ENCODE measurements around the gene WEE2.
A peak's percentile ranks its signal among the peaks of the same experiment; 100 is the strongest.
"Not testable (repeated sequence)": the region's sequence is repeated elsewhere in the genome, so short reads cannot be mapped to it uniquely, and the experiment has no call there.

The WEE2 gene

GRCh38 chr7:141714571-141714970, 6.4 kb downstream of the WEE2 start:
- no peak for DNase-seq (ENCODE audit: low read depth in 2 of 2)

- no peak for DNase-seq (ENCODE audit: low read depth in 2 of 2)
Observed at GRCh38 chr7:141715018-141715417, 6.9 kb downstream of the WEE2 start.

- no peak for DNase-seq (ENCODE audit: low read depth in 2 of 2)
Observed at GRCh38 chr7:141715794-141716689, 7.9 kb downstream of the WEE2 start.

- DNase-seq (ENCODE audit: low read depth in 2 of 2) = no peak
Observed at GRCh38 chr7:141717450-141717849, 9.3 kb downstream of the WEE2 start.

- no peak for DNase-seq (ENCODE audit: low read depth in 2 of 2)
Observed at GRCh38 chr7:141722529-141722928, 14.4 kb downstream of the WEE2 start.

- DNase-seq (ENCODE audit: low read depth in 2 of 2) = no peak
Observed at GRCh38 chr7:141729020-141729419, 20.9 kb downstream of the WEE2 start.

- no peak for DNase-seq (ENCODE audit: low read depth in 2 of 2)
Observed at GRCh38 chr7:141731476-141732149, 23.5 kb downstream of the WEE2 start.

GRCh38 chr7:141737118-141737835, 29.1 kb downstream of the WEE2 start:
- DNase-seq (ENCODE audit: low read depth in 2 of 2) = no peak

GRCh38 chr7:141737836-141738591, 29.9 kb downstream of the WEE2 start, which contains the start of gene SSBP1:
SSBP1 (plus strand) TSS chr7:141738358; CDS start chr7:141739167, 809 bp downstream.
- peak; percentile 93 to 94 for DNase-seq (ENCODE audit: low read depth in 2 of 2)

GRCh38 chr7:141738592-141739013, 30.4 kb downstream of the WEE2 start:
- DNase-seq (ENCODE audit: low read depth in 2 of 2) = no peak

- no peak for DNase-seq (ENCODE audit: low read depth in 2 of 2)
Observed at GRCh38 chr7:141739250-141739649, 31.1 kb downstream of the WEE2 start.

- DNase-seq (ENCODE audit: low read depth in 2 of 2) = no peak
Observed at GRCh38 chr7:141742229-141742628, 34.1 kb downstream of the WEE2 start.

GRCh38 chr7:141744131-141744530, 36.0 kb downstream of the WEE2 start:
- DNase-seq (ENCODE audit: low read depth in 2 of 2) = no peak

GRCh38 chr7:141748396-141748795, 40.2 kb downstream of the WEE2 start:
- DNase-seq (ENCODE audit: low read depth in 2 of 2) = no peak

- peak in 1 of 2 experiments; percentile 2 for DNase-seq (ENCODE audit: low read depth in 2 of 2)
Observed at GRCh38 chr7:141751904-141752303, 43.8 kb downstream of the WEE2 start.

- no peak for DNase-seq (ENCODE audit: low read depth in 2 of 2)
Observed at GRCh38 chr7:141752634-141753033, 44.5 kb downstream of the WEE2 start.

GRCh38 chr7:141754939-141755338, 46.8 kb downstream of the WEE2 start:
- no peak for DNase-seq (ENCODE audit: low read depth in 2 of 2)

GRCh38 chr7:141763797-141764196, 55.6 kb downstream of the WEE2 start, which contains the start of gene TAS2R3:
TAS2R3 (plus strand) TSS chr7:141764097; CDS start chr7:141764159, 62 bp downstream.
- no peak for DNase-seq (ENCODE audit: low read depth in 2 of 2)

- not testable (repeated sequence) for DNase-seq (ENCODE audit: low read depth in 2 of 2)
Observed at GRCh38 chr7:141770083-141770583, 62.0 kb downstream of the WEE2 start.

GRCh38 chr7:141776374-141776773, 68.2 kb downstream of the WEE2 start, which contains the start of gene TAS2R4:
TAS2R4 (plus strand) TSS chr7:141776674; CDS start chr7:141778489, 1,815 bp downstream.
- DNase-seq (ENCODE audit: low read depth in 2 of 2) = no peak
